WTC11 (cell line): ENCODE results near the gene TERT.

ENCODE experiments used
- AR ChIP-seq: fragments of 250-450 bp; sonication (Bioruptor Pico); IDR thresholded peaks from 2 replicates; pipeline ENCODE4 v1.9.0; 2021; ENCODE audit warnings: mild to moderate bottlenecking
- CDX4 ChIP-seq: fragments of 250-450 bp; sonication (Bioruptor Pico); IDR thresholded peaks from 2 replicates; pipeline ENCODE4 v1.9.0; 2021; ENCODE audit warnings: moderate library complexity, mild to moderate bottlenecking, inconsistent platforms, borderline replicate concordance
- CTCF ChIP-seq: fragments of 200-600 bp; IDR thresholded peaks from 2 replicates; pipeline ENCODE4 v1.8.0; 2022; ENCODE audit warnings: antibody characterized with exemption
- E2F1 ChIP-seq: sonication (generic); formaldehyde crosslinking; IDR thresholded peaks from 2 replicates; pipeline ENCODE4 v1.8.0; 2022; ENCODE audit warnings: mild to moderate bottlenecking, missing genetic modification reagents
- ESRRA ChIP-seq: sonication (generic); formaldehyde crosslinking; IDR thresholded peaks from 2 replicates; pipeline ENCODE4 v1.8.1; 2022; ENCODE audit warnings: mild to moderate bottlenecking, missing genetic modification reagents, borderline replicate concordance
- PRRX2 ChIP-seq: fragments of 250-450 bp; sonication (Bioruptor Pico); IDR thresholded peaks from 2 replicates; pipeline ENCODE4 v1.8.0; 2021; ENCODE audit warnings: mild to moderate bottlenecking
- RELA ChIP-seq: sonication (generic); formaldehyde crosslinking; IDR thresholded peaks from 2 replicates; pipeline ENCODE4 v1.8.1; 2022; ENCODE audit warnings: missing genetic modification reagents, mild to moderate bottlenecking, borderline replicate concordance
- SOX15 ChIP-seq: fragments of 250-450 bp; sonication (Bioruptor Pico); IDR thresholded peaks from 2 replicates; pipeline ENCODE4 v1.9.0; 2021; ENCODE audit warnings: mild to moderate bottlenecking
- ZNF121 ChIP-seq: sonication (generic); formaldehyde crosslinking; IDR thresholded peaks from 2 replicates; pipeline ENCODE4 v1.8.0; 2023; ENCODE audit warnings: missing genetic modification reagents
- ZNF232 ChIP-seq: sonication (generic); formaldehyde crosslinking; IDR thresholded peaks from 2 replicates; pipeline ENCODE4 v1.8.0; 2022; ENCODE audit warnings: mild to moderate bottlenecking, missing genetic modification reagents
- ZNF512 ChIP-seq: sonication (generic); formaldehyde crosslinking; IDR thresholded peaks from 2 replicates; pipeline ENCODE4 v1.8.1; 2022; ENCODE audit warnings: missing genetic modification reagents, borderline replicate concordance

- no peak for TF ChIP-seq ZNF121 (CRISPR knock-in tag)
- TF ChIP-seq E2F1 (CRISPR knock-in tag): no peak
- TF ChIP-seq SOX15 (CRISPR knock-in tag): no peak
- no peak for TF ChIP-seq CTCF
- TF ChIP-seq RELA (CRISPR knock-in tag): no peak
- no peak for TF ChIP-seq ZNF512 (CRISPR knock-in tag)
- no peak for TF ChIP-seq CDX4
- TF ChIP-seq AR (CRISPR knock-in tag): no peak
- no peak for TF ChIP-seq ZNF232
- TF ChIP-seq PRRX2 (CRISPR knock-in tag): no peak
- no peak for TF ChIP-seq ESRRA
Observed at GRCh38 chr5:1299511-1299850, 4.6 kb upstream of the TERT start.
